K562 (cell line): ENCODE data around the gene C19orf85. TPM values are rescaled to one million over a fixed set of nuclear protein-coding genes. Genes with fewer than 3 reads are reported as not detected.

Source experiments
- FOXA3 ChIP-seq, 2 experiments: fragments of 450-650 bp in 1 of 2; sonication (generic) in 1 of 2; formaldehyde crosslinking; IDR thresholded peaks in 1 of 2; conservative IDR thresholded peaks in 1 of 2; 2 replicates each; pipeline versions ENCODE4 v1.4.0 to v1.8.0; 2020 to 2022; ENCODE audit warnings: mild to moderate bottlenecking in 2 of 2, missing genetic modification reagents in 1 of 2
- GABPB1 ChIP-seq: sonication (generic); formaldehyde crosslinking; IDR thresholded peaks from 2 replicates; pipeline ENCODE4 v1.8.0; 2022; ENCODE audit warnings: mild to moderate bottlenecking, missing genetic modification reagents
- KDM4B ChIP-seq, 2 experiments: fragments of 450-650 bp in 1 of 2; sonication (generic) in 1 of 2; IDR thresholded peaks; 2 replicates each; pipeline ENCODE4 v1.6.1; 2016 to 2017; ENCODE audit warnings: borderline replicate concordance in 2 of 2, antibody characterized with exemption in 1 of 2, low read depth in 1 of 2, mild to moderate bottlenecking in 1 of 2
- SMAD2 ChIP-seq: fragments of 150-350 bp; IDR thresholded peaks from 2 replicates; pipeline ENCODE4 v1.6.1; 2014; ENCODE audit warnings: low read depth, mild to moderate bottlenecking, low read length
- SMARCB1 ChIP-seq: IDR thresholded peaks from 2 replicates; pipeline ENCODE4 v1.6.1; 2011; ENCODE audit warnings: improper control_type of control experiment, low read depth; ENCODE audit not compliant: insufficient read length
- ZC3H11A ChIP-seq: IDR thresholded peaks from 2 replicates; pipeline ENCODE4 v1.6.1; 2012; ENCODE audit warnings: low read depth, low read length, improper control_type of control experiment
- ZNF707 ChIP-seq: fragments of 250-450 bp; sonication (Bioruptor Pico); conservative IDR thresholded peaks from 2 replicates; pipeline ENCODE4 v1.8.0; 2022; ENCODE audit warnings: inconsistent platforms, mild to moderate bottlenecking, moderate library complexity
- polyA plus RNA-seq, 8 experiments: library from polyadenylated mRNA; depleted of rRNA in 4 of 8; stranded (reverse) in 5 of 8; unstranded in 3 of 8; fragments of >200 nt; fragmentation: Nextera tagmentation in 2 of 8; fragmentation: Illumina TruSeq in 1 of 8; extraction: Ambion mirVana in 2 of 8; extraction: Trizol in 1 of 8; gene quantifications; 2 replicates each; pipeline versions ENCODE4 v1.2.1 to v1.2.3, GENCODE V29; 2011 to 2014; ENCODE audit warnings: inconsistent platforms in 1 of 8, missing spikeins in 1 of 8
- total RNA-seq, 7 experiments: library from RNA; depleted of rRNA in 6 of 7; stranded (reverse); fragments of >200 nt in 6 of 7; fragmentation: Illumina TruSeq in 2 of 7; extraction: Trizol in 2 of 7; gene quantifications; 2 replicates each; pipeline versions ENCODE4 v1.2.1 to v1.2.3, GENCODE V29; 2011 to 2021; ENCODE audit warnings: low replicate concordance in 1 of 7
- TF ChIP-seq, protein P1 (sequence below): fragments of 250-450 bp; sonication (Bioruptor Pico); IDR thresholded peaks from 2 replicates; pipeline ENCODE4 v1.8.0; 2022; ENCODE audit warnings: inconsistent platforms

Gene C19orf85
- total and polyA plus RNA-seq, 9 of the 15 experiments (the other 6 are each of a cell fraction or from before 2014, with no cell fraction given), result not detected

DNA sequence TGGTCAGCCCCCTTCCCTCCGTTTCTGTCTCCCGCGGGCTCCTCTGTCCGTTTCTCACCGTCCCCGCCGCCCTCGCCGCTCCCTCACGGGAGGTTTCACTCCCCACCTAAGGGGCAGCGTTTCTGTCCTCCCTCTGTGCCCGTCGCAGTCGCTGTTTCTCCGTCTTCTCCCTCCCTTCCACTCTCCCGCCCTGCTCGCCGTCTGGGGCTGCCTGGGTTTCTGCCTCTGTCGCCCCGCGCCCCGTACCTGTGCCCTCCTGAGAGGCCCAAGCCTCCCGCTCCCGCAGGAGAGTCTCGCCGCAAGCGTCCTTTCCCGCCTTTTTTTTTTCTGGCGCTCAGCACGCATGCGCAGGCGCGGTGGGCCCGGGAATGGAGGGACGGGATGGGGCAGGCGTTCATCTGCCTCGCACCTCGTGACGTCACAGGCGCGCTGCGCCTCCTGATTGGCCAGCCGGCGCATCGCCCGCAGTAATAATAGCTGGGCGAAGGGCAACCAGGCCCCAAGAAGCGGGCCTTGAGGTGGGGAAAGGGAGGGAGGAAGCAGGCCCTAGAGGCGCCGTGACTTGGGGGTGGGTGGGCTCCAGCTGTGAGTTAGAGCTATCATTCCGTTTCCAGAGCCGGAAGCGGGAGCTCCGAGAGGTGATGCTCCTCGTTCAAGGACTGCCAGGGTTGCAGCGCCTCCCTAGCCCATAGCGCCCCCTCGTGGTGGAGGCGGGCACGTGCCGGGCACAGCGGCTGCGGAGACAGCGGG lies 39.1 kb upstream of the C19orf85 start (continued):
- TF ChIP-seq SMARCB1 (no peak), KDM4B (IDR thresholded peaks at IDR 0.05; ENCODE audit: borderline replicate concordance in 2 of 2, low read depth in 1 of 2) (peak in 1 of 2 experiments; percentile 21; a peak in 1 of 4 replicates), FOXA3 (CRISPR knock-in tag; conservative IDR thresholded peaks at IDR 0.05 in 1 of 2, IDR thresholded peaks at IDR 0.05 in 1 of 2) (peak in 1 of 2 experiments; percentile 98; a peak in 2 of 4 replicates), GABPB1 (peak; percentile 93), ZNF707 (no peak), ZC3H11A (no peak), SMAD2 (no peak)
- TF ChIP-seq, protein P1, sequence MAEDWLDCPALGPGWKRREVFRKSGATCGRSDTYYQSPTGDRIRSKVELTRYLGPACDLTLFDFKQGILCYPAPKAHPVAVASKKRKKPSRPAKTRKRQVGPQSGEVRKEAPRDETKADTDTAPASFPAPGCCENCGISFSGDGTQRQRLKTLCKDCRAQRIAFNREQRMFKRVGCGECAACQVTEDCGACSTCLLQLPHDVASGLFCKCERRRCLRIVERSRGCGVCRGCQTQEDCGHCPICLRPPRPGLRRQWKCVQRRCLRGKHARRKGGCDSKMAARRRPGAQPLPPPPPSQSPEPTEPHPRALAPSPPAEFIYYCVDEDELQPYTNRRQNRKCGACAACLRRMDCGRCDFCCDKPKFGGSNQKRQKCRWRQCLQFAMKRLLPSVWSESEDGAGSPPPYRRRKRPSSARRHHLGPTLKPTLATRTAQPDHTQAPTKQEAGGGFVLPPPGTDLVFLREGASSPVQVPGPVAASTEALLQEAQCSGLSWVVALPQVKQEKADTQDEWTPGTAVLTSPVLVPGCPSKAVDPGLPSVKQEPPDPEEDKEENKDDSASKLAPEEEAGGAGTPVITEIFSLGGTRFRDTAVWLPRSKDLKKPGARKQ (CRISPR knock-in tag), result peak; percentile 95
